Ovary (tissue), 3 donors: ENCODE results near the gene SLC7A9.

ENCODE experiments used
- CTCF ChIP-seq, 3 donors: fragments of 450-650 bp in 2 of 3; fragments of 200-600 bp in 1 of 3; IDR thresholded peaks; one replicate each; pipeline versions ENCODE4 v1.5.1 to v1.8.0; 2016 to 2022; ENCODE audit warnings: antibody characterized with exemption in 3 of 3, mild to moderate bottlenecking in 1 of 3
- POLR2A ChIP-seq: fragments of 450-650 bp; IDR thresholded peaks from one replicate; pipeline ENCODE4 v1.6.1; 2017; ENCODE audit warnings: antibody characterized with exemption, mild to moderate bottlenecking, moderate library complexity
- donor health status: DM: no; HTN: no; CAD: no.

- TF ChIP-seq POLR2A (no peak), CTCF (IDR thresholded peaks at IDR 0.05) (no peak)
Measured at GRCh38 chr19:32875428-32875827, 5.9 kb upstream of the SLC7A9 start.
